ENCODE results near the gene SHC4. TPM values are rescaled to one million over a fixed set of nuclear protein-coding genes. Genes with fewer than 3 reads are reported as not detected.

The SHC4 gene
- total and polyA plus RNA-seq, 2 of the 13 experiments (the other 11 are each of a cell fraction or from before 2014, with no cell fraction given): 0.04 TPM; not detected in 1

GRCh38 chr15:48810414-48811324, 153.1 kb downstream of the SHC4 start, which contains the start of gene CEP152:
TSS of gene CEP152 (minus strand) at chr15:48811069. CDS start at chr15:48805649, 5,420 bp downstream.
- Histone ChIP-seq H3K9me3 (ENCODE audit: low read length) (no peaks in the 10 kb centered on the region), H2AFZ (ENCODE audit: low read length) (peak within 1 kb of the TSS; percentile 63), H3K4me1 (ENCODE audit: insufficient read depth, low read length) (peaks cover 26% of the 10 kb centered on the region), H3K9ac (ENCODE audit: insufficient read depth, low read depth, low read length) (peak within 1 kb of the TSS; percentile 68), H3K36me3 (replicated peaks in 1 of 2; ENCODE audit: control insufficient read depth in 1 of 2, insufficient read depth in 2 of 2, low read length in 2 of 2) (no peaks in the 10 kb centered on the region), H3K27ac (ENCODE audit: extremely low read length, insufficient read depth, low read length) (peak within 1 kb of the TSS; percentile 73), H4K20me1 (ENCODE audit: insufficient read depth, low read length) (no peaks in the 10 kb centered on the region), H3K4me3 (replicated peaks in 1 of 3; ENCODE audit: insufficient read depth in 1 of 3, low read depth in 2 of 3, low read length in 3 of 3) (peak within 1 kb of the TSS; percentile 77 to 93 (median 87)), H3K79me2 (ENCODE audit: insufficient read depth, low read length) (peaks cover 26% of the 10 kb centered on the region), H3K27me3 (ENCODE audit: control insufficient read depth in 1 of 2, insufficient read depth in 2 of 2, low read length in 2 of 2) (peaks cover 0 to 9% of the 10 kb centered on the region in 2 experiments; a peak in 2 of 5 replicates), H3K4me2 (ENCODE audit: low read depth, low read length) (peak within 1 kb of the TSS; percentile 93)
- peak; percentile 98 for DNase-seq (ENCODE audit: low spot score)
- intact Hi-C loops (cut with micrococcal nuclease; ENCODE audit: unreplicated experiment) (loop anchor here (5.0 kb wide), 1 partner anchor 237 kb away; the partner anchor contains the start of gene SECISBP2L), in situ Hi-C loops (cut with HindIII; ENCODE audit: extremely low pct_ligation_motif_present, low pct_unique_long_range_greater_than_20kb) (no loop called here)
- ChIA-PET CTCF (ENCODE audit: low intra/inter-chr PET ratio, low total read pairs) (no interaction called here), POLR2A (interaction anchor here (0.9 to 1.7 kb wide), 4 partner anchors 10 to 360 kb away, joined by 4 to 18 read pairs (median 5); partner anchors contain the start of genes GALK2 and SECISBP2L)
- ATAC-seq: peak; percentile 98
- WGBS (ENCODE audit: low lambda C conversion rate): under 1% methylated on average over 14 of the region's 51 CpGs
- FAIRE-seq: peak; percentile 92
- BruUV-seq (replicated peaks): TSS peak; percentile 69
- TF ChIP-seq YEATS2 (CRISPR knock-in tag; IDR thresholded peaks at IDR 0.05; ENCODE audit: borderline replicate concordance) (peak; percentile 72), RBM39 (IDR thresholded peaks at IDR 0.05; ENCODE audit: low read depth, low read length, poor library complexity, severe bottlenecking) (no peak), ZXDC (CRISPR knock-in tag; IDR thresholded peaks at IDR 0.05) (no peak), HHEX (CRISPR knock-in tag; IDR thresholded peaks at IDR 0.05) (no peak), KDM3A (CRISPR knock-in tag; IDR thresholded peaks at IDR 0.05; ENCODE audit: low read depth) (no peak), CHCHD3 (CRISPR knock-in tag; IDR thresholded peaks at IDR 0.05) (no peak), ZFP62 (CRISPR knock-in tag; IDR thresholded peaks at IDR 0.05) (no peak), PHF8 (CRISPR knock-in tag; IDR thresholded peaks at IDR 0.05) (0 out of 2 replicates have a peak, but pooled peaks have one; percentile 47), SALL2 (CRISPR knock-in tag; IDR thresholded peaks at IDR 0.05) (no peak), SAP130 (CRISPR knock-in tag; IDR thresholded peaks at IDR 0.05; ENCODE audit: low read depth) (peak; percentile 99), RAD21 (CRISPR knock-in tag; IDR thresholded peaks at IDR 0.05) (no peak), ZNF441 (CRISPR knock-in tag; IDR thresholded peaks at IDR 0.05; ENCODE audit: borderline replicate concordance) (no peak), POLR2AphosphoS2 (IDR thresholded peaks at IDR 0.05; ENCODE audit: low read depth, low read length) (no peak), ARID4A (CRISPR knock-in tag; IDR thresholded peaks at IDR 0.05; ENCODE audit: borderline replicate concordance) (peak; percentile 98), TEAD3 (CRISPR knock-in tag; optimal IDR thresholded peaks at IDR 0.05; ENCODE audit: borderline replicate concordance) (peak; percentile 11), POLR2G (IDR thresholded peaks at IDR 0.05; ENCODE audit: low read depth, low read length) (peak; percentile 64), ATRX (CRISPR knock-in tag; IDR thresholded peaks at IDR 0.05; ENCODE audit: borderline replicate concordance) (no peak), ZNF124 (CRISPR knock-in tag; IDR thresholded peaks at IDR 0.05) (no peak)
